Measurements from ENCODE around the gene FAM163A. TPM values are rescaled to one million over a fixed set of nuclear protein-coding genes. Genes with fewer than 3 reads are reported as not detected.

Gene FAM163A
- total RNA-seq, 1 experiment from 2014 or later, result 0.46 TPM

- Histone ChIP-seq H3K79me2 (ENCODE audit: insufficient read depth, low read length) (no peaks in the 10 kb centered on the region), H2BK20ac (ENCODE audit: low read depth, low read length, poor library complexity, severe bottlenecking) (no peak overlapping the region), H3K18ac (ENCODE audit: insufficient read length, low read depth, low read length) (no peak overlapping the region), H3K14ac (ENCODE audit: insufficient read depth, low read length) (no peak overlapping the region), H2BK15ac (ENCODE audit: low read depth, low read length) (no peak overlapping the region), H2BK5ac (ENCODE audit: insufficient read length, low read length) (no peak overlapping the region), H3T11ph (ENCODE audit: low read length) (no peak overlapping the region), H2BK120ac (ENCODE audit: low read depth, low read length, poor library complexity, severe bottlenecking) (no peak overlapping the region), H3K23ac (ENCODE audit: insufficient read length, low read depth, low read length) (no peak overlapping the region), H4K91ac (ENCODE audit: insufficient read length, low read depth, low read length) (no peak overlapping the region), H3K23me2 (ENCODE audit: insufficient read length, low read depth, low read length, poor library complexity, severe bottlenecking) (peaks cover 11% of the 10 kb centered on the region), H4K5ac (ENCODE audit: insufficient read length, low read depth, low read length) (no peak overlapping the region), H3K27ac (ENCODE audit: insufficient read length, low read depth, low read length) (no peak overlapping the region), H3K79me1 (ENCODE audit: insufficient read depth, low read depth, low read length, poor library complexity, severe bottlenecking) (no peaks in the 10 kb centered on the region), H3K4me1 (ENCODE audit: insufficient read depth, low read length) (no peaks in the 10 kb centered on the region), H3K27me3 (ENCODE audit: insufficient read depth, low read length) (peaks cover 44% of the 10 kb centered on the region; the same call in 1 of the 2 replicates), H3K4me2 (ENCODE audit: insufficient read depth, insufficient read length, low read length) (peak overlapping the region; percentile 77), H2AFZ (ENCODE audit: low read length) (no peak overlapping the region), H4K20me1 (ENCODE audit: control insufficient read depth, insufficient read depth, insufficient read length) (no peaks in the 10 kb centered on the region), H4K8ac (replicated peaks; ENCODE audit: insufficient read length, low read depth, low read length) (no peak overlapping the region), H3K9ac (ENCODE audit: extremely low read depth, insufficient read length, low read length) (no peak overlapping the region), H3K56ac (ENCODE audit: insufficient read length, low read depth, low read length) (no peak overlapping the region), H2AK5ac (ENCODE audit: insufficient read length, low read length) (no peak overlapping the region), H3K9me3 (ENCODE audit: control insufficient read depth, low read depth, low read length) (no peaks in the 10 kb centered on the region), H3K4ac (ENCODE audit: low read depth, low read length) (no peak overlapping the region), H2BK12ac (ENCODE audit: insufficient read length, low read depth, low read length) (no peak overlapping the region)
- Mint-ChIP-seq H3K4me3 (peak overlapping the region; percentile 14 to 71; a peak in 4 of 5 replicates), H3K27me3 (ENCODE audit: low read depth) (peaks cover 89% of the 10 kb centered on the region), H3K27ac (no peak overlapping the region), H3K9me3 (peaks cover 0 to 3% of the 10 kb centered on the region in 2 experiments; a peak in 1 of 5 replicates), H3K4me1 (peaks cover 15 to 24% of the 10 kb centered on the region in 2 experiments), H3K36me3 (ENCODE audit: insufficient read depth in 1 of 3, low read depth in 3 of 3) (no peaks in the 10 kb centered on the region; a peak in 1 of 7 replicates)
- no peak for DNase-seq
- TF ChIP-seq CTCF (conservative IDR thresholded peaks at IDR 0.05), result no peak
- no CpG with 5 or more reads among the region's 37 CpGs for WGBS (ENCODE audit: extremely low coverage, insufficient read length, low lambda C conversion rate)
Observed at GRCh38 chr1:179744401-179745130, 1.5 kb downstream of the FAM163A start.

All from H9 (cell line).